ENCODE data around the gene STS.

The STS gene

GRCh38 chrX:7133050-7133440 is 14.5 kb upstream of the STS start:
- DNase-seq (ENCODE audit: low read depth), result no peak
- H3K4me3 ChIP-seq (ENCODE audit: low read depth, low read length), result no peak overlapping the region
- TF ChIP-seq CTCF (IDR thresholded peaks at IDR 0.05; ENCODE audit: control insufficient read depth, extremely low read depth, insufficient read depth), result no peak

- no peak for DNase-seq (ENCODE audit: low read depth)
- H3K4me3 ChIP-seq (ENCODE audit: low read depth, low read length), result no peak overlapping the region
- no peak for TF ChIP-seq CTCF (IDR thresholded peaks at IDR 0.05; ENCODE audit: control insufficient read depth, extremely low read depth, insufficient read depth)
Measured at GRCh38 chrX:7134981-7135380, 12.5 kb upstream of the STS start.

- H3K4me3 ChIP-seq (ENCODE audit: low read depth, low read length), result no peak overlapping the region
- TF ChIP-seq CTCF (IDR thresholded peaks at IDR 0.05; ENCODE audit: control insufficient read depth, extremely low read depth, insufficient read depth), result no peak
- DNase-seq (ENCODE audit: low read depth), result no peak
Measured at GRCh38 chrX:7139202-7140081, 8.1 kb upstream of the STS start.

GRCh38 chrX:7143076-7143475 is 4.4 kb upstream of the STS start:
- DNase-seq (ENCODE audit: low read depth), result no peak
- no peak overlapping the region for H3K4me3 ChIP-seq (ENCODE audit: low read depth, low read length)
- no peak for TF ChIP-seq CTCF (IDR thresholded peaks at IDR 0.05; ENCODE audit: control insufficient read depth, extremely low read depth, insufficient read depth)

- H3K4me3 ChIP-seq (ENCODE audit: low read depth, low read length), result no peak overlapping the region
- DNase-seq (ENCODE audit: low read depth), result no peak
- TF ChIP-seq CTCF (IDR thresholded peaks at IDR 0.05; ENCODE audit: control insufficient read depth, extremely low read depth, insufficient read depth), result no peak
Measured at GRCh38 chrX:7143941-7144525, 3.5 kb upstream of the STS start.

GRCh38 chrX:7145454-7145853 is 2.1 kb upstream of the STS start:
- no peak overlapping the region for H3K4me3 ChIP-seq (ENCODE audit: low read depth, low read length)
- no peak for DNase-seq (ENCODE audit: low read depth)
- no peak for TF ChIP-seq CTCF (IDR thresholded peaks at IDR 0.05; ENCODE audit: control insufficient read depth, extremely low read depth, insufficient read depth)

Measured in LNCaP clone FGC (cell line).